ENCODE measurements around the gene TCP11L2. TPM values are rescaled to one million over a fixed set of nuclear protein-coding genes. Genes with fewer than 3 reads are reported as not detected.

The TCP11L2 gene
- 10 to 100 TPM; 32.1 to 52.3 (median 39.5) TPM for total RNA-seq

GRCh38 chr12:106302401-106303201 is at the start of gene TCP11L2:
TSS of gene TCP11L2 (plus strand) at chr12:106302733. CDS start at chr12:106311076, 8,343 bp downstream.
- TF ChIP-seq POLR2A (IDR thresholded peaks at IDR 0.05; ENCODE audit: low read depth), result peak; percentile 55
- peak; percentile 57 to 60 for TF ChIP-seq POLR2AphosphoS5 (IDR thresholded peaks at IDR 0.05)
- no peak for TF ChIP-seq EP300 (IDR thresholded peaks at IDR 0.05)
- TF ChIP-seq CTCF (IDR thresholded peaks at IDR 0.05), result no peak
- intact Hi-C loops (cut with DNase I), result loop anchor here (5.0 kb wide), 2 partner anchors 55 kb away; partner anchors contain the start of genes CKAP4 and POLR3B
- Histone ChIP-seq H3K36me3 (peaks cover 0 to 4% (median 0%) of the 10 kb centered on the region in 4 donors), H3K27ac (replicated peaks in 1 of 4) (peak within 1 kb of the TSS; percentile 87 to 97 (median 97)), H3K27me3 (no peaks in the 10 kb centered on the region), H3K4me1 (peaks cover 47 to 67% (median 59%) of the 10 kb centered on the region in 4 donors), H3K9me3 (no peaks in the 10 kb centered on the region), H3K4me3 (peak within 1 kb of the TSS; percentile 83 to 97 (median 94))
- DNase-seq (ENCODE audit: extremely low spot score), result peak; percentile 97
- WGBS, result under 1% methylated on average over 36 of the region's 76 CpGs

- Histone ChIP-seq H3K4me3 (no peak overlapping the region), H3K4me1 (no peaks in the 10 kb centered on the region), H3K9me3 (no peaks in the 10 kb centered on the region), H3K27me3 (peaks cover 0 to 11% (median 0%) of the 10 kb centered on the region in 4 donors), H3K36me3 (no peaks in the 10 kb centered on the region), H3K27ac (replicated peaks in 1 of 4) (no peak overlapping the region)
- no peak for DNase-seq (ENCODE audit: extremely low spot score)
- 95% methylated on average over 3 of the region's 3 CpGs for WGBS
- TF ChIP-seq CTCF (IDR thresholded peaks at IDR 0.05) (no peak), EP300 (IDR thresholded peaks at IDR 0.05) (no peak), POLR2AphosphoS5 (IDR thresholded peaks at IDR 0.05) (no peak), POLR2A (IDR thresholded peaks at IDR 0.05; ENCODE audit: low read depth) (no peak)
- intact Hi-C loops (cut with DNase I), result no loop called here
These were observed 47.8 kb upstream of the TCP11L2 start for GRCh38 chr12:106254724-106255123.

- H3K4me3 ChIP-seq, result no peak overlapping the region
- no peak overlapping the region for H3K27ac ChIP-seq (replicated peaks in 1 of 4)
- no peaks in the 10 kb centered on the region for H3K36me3 ChIP-seq
- no peak for TF ChIP-seq EP300 (IDR thresholded peaks at IDR 0.05)
- peaks cover 0 to 11% (median 0%) of the 10 kb centered on the region in 4 donors for H3K27me3 ChIP-seq
- no peak for DNase-seq (ENCODE audit: extremely low spot score)
- intact Hi-C loops (cut with DNase I), result no loop called here
- WGBS, result 84% methylated on average over 3 of the region's 3 CpGs
- no peaks in the 10 kb centered on the region for H3K4me1 ChIP-seq
- no peaks in the 10 kb centered on the region for H3K9me3 ChIP-seq
These were observed 47.0 kb upstream of the TCP11L2 start for GRCh38 chr12:106255493-106255892.

GRCh38 chr12:106255952-106256351 is 46.6 kb upstream of the TCP11L2 start:
- intact Hi-C loops (cut with DNase I), result no loop called here
- H3K27me3 ChIP-seq, result peaks cover 0 to 11% (median 0%) of the 10 kb centered on the region in 4 donors
- WGBS, result 59% methylated on average over 5 of the region's 5 CpGs
- H3K4me1 ChIP-seq, result no peaks in the 10 kb centered on the region
- H3K27ac ChIP-seq (replicated peaks in 1 of 4), result no peak overlapping the region
- no peaks in the 10 kb centered on the region for H3K9me3 ChIP-seq
- TF ChIP-seq EP300 (IDR thresholded peaks at IDR 0.05) (no peak), POLR2A (IDR thresholded peaks at IDR 0.05; ENCODE audit: low read depth) (no peak), CTCF (IDR thresholded peaks at IDR 0.05) (no peak), POLR2AphosphoS5 (IDR thresholded peaks at IDR 0.05) (no peak)
- peak; percentile 70 for DNase-seq (ENCODE audit: extremely low spot score)
- H3K36me3 ChIP-seq, result no peaks in the 10 kb centered on the region
- no peak overlapping the region for H3K4me3 ChIP-seq

GRCh38 chr12:106256524-106256923 is 46.0 kb upstream of the TCP11L2 start:
- no peaks in the 10 kb centered on the region for H3K4me1 ChIP-seq
- intact Hi-C loops (cut with DNase I), result no loop called here
- H3K4me3 ChIP-seq, result no peak overlapping the region
- TF ChIP-seq POLR2A (IDR thresholded peaks at IDR 0.05; ENCODE audit: low read depth) (no peak), CTCF (IDR thresholded peaks at IDR 0.05) (no peak), EP300 (IDR thresholded peaks at IDR 0.05) (no peak), POLR2AphosphoS5 (IDR thresholded peaks at IDR 0.05) (no peak)
- H3K27me3 ChIP-seq, result peaks cover 0 to 11% (median 0%) of the 10 kb centered on the region in 4 donors
- no peak overlapping the region for H3K27ac ChIP-seq (replicated peaks in 1 of 4)
- H3K9me3 ChIP-seq, result no peaks in the 10 kb centered on the region
- no peaks in the 10 kb centered on the region for H3K36me3 ChIP-seq
- peak; percentile 14 for DNase-seq (ENCODE audit: extremely low spot score)

All from esophagus muscularis mucosa (tissue), 4 donors.